ENCODE measurements around the gene FBF1. TPM values are rescaled to one million over a fixed set of nuclear protein-coding genes. Genes with fewer than 3 reads are reported as not detected.

The FBF1 gene
- total and polyA plus RNA-seq, 9 donors = 3.0 to 14.9 (median 9.4) TPM

DNA sequence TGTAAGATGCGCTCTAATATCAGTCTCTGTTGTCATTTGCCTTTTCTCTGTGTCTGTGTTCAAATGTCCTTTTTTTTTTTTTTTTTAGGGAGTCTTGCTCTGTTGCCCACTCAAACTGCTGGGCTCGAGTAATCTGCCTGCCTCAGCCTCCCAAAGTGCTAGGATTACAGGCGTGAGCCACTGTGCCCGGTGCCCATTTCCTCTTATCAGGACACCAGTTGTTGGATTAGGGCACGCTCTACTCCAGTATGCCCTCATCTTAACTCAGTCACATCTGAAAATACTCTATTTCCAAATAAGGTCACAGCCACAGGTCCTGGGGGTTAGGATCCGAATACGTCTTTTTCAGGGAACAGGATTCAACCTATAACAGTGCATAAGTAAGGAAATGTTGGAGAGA is 60.6 kb downstream of the FBF1 start:
- intact Hi-C loops (cut with DNase I) = no loop called here
- no peak for DNase-seq
- Histone ChIP-seq H3K4me1 (ENCODE audit: insufficient read depth) (peaks cover 16% of the 10 kb centered on the region), H3K36me3 (no peaks in the 10 kb centered on the region), H3K4me3 (no peak overlapping the region), H3K27me3 (no peaks in the 10 kb centered on the region), H3K9me3 (no peaks in the 10 kb centered on the region), H3K27ac (no peak overlapping the region)
- WGBS, 3 donors = 66 to 72% (median 67%) methylated on average over 7 of the region's 7 CpGs
- TF ChIP-seq EP300 (IDR thresholded peaks at IDR 0.05) = no peak
- TF ChIP-seq POLR2A (IDR thresholded peaks at IDR 0.05) = no peak
- no peak for TF ChIP-seq CTCF (IDR thresholded peaks at IDR 0.05)

GRCh38 chr17:75878174-75878998 is 62.5 kb downstream of the FBF1 start, which contains the start of gene TRIM47:
Gene TRIM47, minus strand, starts transcription at chr17:75878581. Its CDS starts 33 bp downstream, at chr17:75878548.
- Histone ChIP-seq H3K9me3 (no peaks in the 10 kb centered on the region), H3K4me3 (peak within 1 kb of the TSS; percentile 48), H3K36me3 (no peaks in the 10 kb centered on the region), H3K27me3 (no peaks in the 10 kb centered on the region), H3K27ac (peak within 1 kb of the TSS; percentile 83 to 87), H3K4me1 (ENCODE audit: insufficient read depth) (peaks cover 16% of the 10 kb centered on the region)
- TF ChIP-seq EP300 (IDR thresholded peaks at IDR 0.05) = no peak
- TF ChIP-seq CTCF (IDR thresholded peaks at IDR 0.05) = peak; percentile 7 to 40 (median 11)
- peak; percentile 53 for TF ChIP-seq POLR2A (IDR thresholded peaks at IDR 0.05)
- intact Hi-C loops (cut with DNase I) = loop anchor here in 1 of 4 donors (10.0 kb wide), 1 partner anchor 104 kb away; a partner anchor contains a TSS
- peak; percentile 71 to 87 (median 79) for DNase-seq
- 1 to 2% (median 1%) methylated on average over 50 to 87 of the region's 87 CpGs for WGBS, 3 donors

GRCh38 chr17:75877752-75878173 is 63.1 kb downstream of the FBF1 start:
- Histone ChIP-seq H3K4me1 (ENCODE audit: insufficient read depth) (peaks cover 19% of the 10 kb centered on the region), H3K27me3 (no peaks in the 10 kb centered on the region), H3K4me3 (peak overlapping the region; percentile 48), H3K27ac (peak overlapping the region; percentile 83 to 87), H3K36me3 (no peaks in the 10 kb centered on the region), H3K9me3 (no peaks in the 10 kb centered on the region)
- peak; percentile 43 to 76 (median 67) for TF ChIP-seq CTCF (IDR thresholded peaks at IDR 0.05)
- TF ChIP-seq EP300 (IDR thresholded peaks at IDR 0.05) = no peak
- peak; percentile 13 for TF ChIP-seq POLR2A (IDR thresholded peaks at IDR 0.05)
- DNase-seq = peak; percentile 63 to 83 (median 76)
- intact Hi-C loops (cut with DNase I) = loop anchor here in 1 of 4 donors (2.0 to 10.0 kb wide), 2 partner anchors 21 to 103 kb away; a partner anchor contains a TSS
- 0% methylated on average over 45 to 56 of the region's 56 CpGs for WGBS, 3 donors

DNA sequence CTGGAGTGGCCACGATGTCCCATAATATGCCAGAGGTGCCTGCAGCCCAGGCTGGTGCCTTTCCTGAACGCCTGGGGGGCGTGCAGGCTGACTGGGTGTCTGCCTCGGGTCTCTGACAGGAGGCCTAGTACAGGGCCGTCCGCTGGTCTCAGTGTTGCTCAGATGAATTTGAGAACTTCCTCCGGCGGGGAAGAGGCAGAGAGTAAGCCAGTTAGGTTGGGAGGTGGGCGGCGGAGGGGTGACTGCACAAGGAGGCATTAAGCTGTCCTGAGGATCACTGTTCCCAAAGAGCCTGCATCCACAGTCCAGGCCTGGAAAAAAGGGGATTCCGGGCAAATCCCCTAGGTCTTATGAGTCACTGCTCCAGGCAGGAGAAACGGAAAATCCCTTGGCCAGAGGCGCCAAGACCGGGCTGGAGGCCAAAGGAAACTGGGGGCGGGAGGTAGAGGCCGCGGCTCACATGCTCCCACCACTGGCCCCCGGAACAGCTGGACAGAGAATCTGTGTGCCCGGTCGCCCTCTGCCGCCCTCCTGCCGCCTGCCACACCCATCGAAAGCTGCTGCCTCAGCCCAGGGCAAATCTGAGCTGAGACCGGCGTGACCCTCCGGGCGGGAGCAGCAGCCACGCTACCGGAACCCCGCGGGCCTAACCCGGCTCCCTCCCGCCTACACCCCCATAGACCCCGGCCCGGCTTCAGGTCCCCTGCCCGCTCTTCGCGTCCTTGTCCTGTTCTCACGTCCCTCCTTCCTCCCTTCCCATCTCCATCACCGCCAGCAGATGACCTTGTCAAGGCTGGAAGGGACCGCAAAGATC is 63.7 kb downstream of the FBF1 start:
- TF ChIP-seq CTCF (IDR thresholded peaks at IDR 0.05) = no peak
- peak; percentile 69 for TF ChIP-seq EP300 (IDR thresholded peaks at IDR 0.05)
- TF ChIP-seq POLR2A (IDR thresholded peaks at IDR 0.05) = peak; percentile 15
- Histone ChIP-seq H3K27me3 (no peaks in the 10 kb centered on the region), H3K4me3 (peak overlapping the region; percentile 48), H3K27ac (peak overlapping the region; percentile 83 to 87), H3K36me3 (no peaks in the 10 kb centered on the region), H3K9me3 (no peaks in the 10 kb centered on the region), H3K4me1 (ENCODE audit: insufficient read depth) (peaks cover 23% of the 10 kb centered on the region)
- peak; percentile 95 to 97 (median 96) for DNase-seq
- intact Hi-C loops (cut with DNase I) = loop anchor here in 1 of 4 donors (2.0 to 10.0 kb wide), 2 partner anchors 20 to 102 kb away; a partner anchor contains a TSS
- 1 to 3% (median 3%) methylated on average over 40 to 41 of the region's 41 CpGs for WGBS, 3 donors
